WTC11 (cell line): Measurements from ENCODE around the gene KLHL29. TPM values are rescaled to one million over a fixed set of nuclear protein-coding genes. Genes with fewer than 3 reads are reported as not detected.

Experiments used
- ATAC-seq: fragments of 200-7000 bp; cut with Tn5 transposase; 2 replicates; pipeline ENCODE4 v1.10.0; 2021; ENCODE audit warnings: mild to moderate bottlenecking, moderate library complexity
- CTCF ChIA-PET: fragments of 300-600 bp; sonication (Branson Sonifier 250); formaldehyde crosslinking; loops from one replicate; lab custom pipeline; 2021; ENCODE audit warnings: antibody characterized with exemption; lab: Charles Lee
- POLR2A ChIA-PET: fragments of 350-600 bp; sonication (Branson Sonifier 250); formaldehyde crosslinking; loops from one replicate; lab custom pipeline; 2021; ENCODE audit warnings: antibody characterized with exemption; lab: Charles Lee
- DNase-seq: peaks from one replicate; pipeline ENCODE4 v3.0.0; 2021; ENCODE audit warnings: low spot score
- H3K27ac Mint-ChIP-seq: 2 replicates; pipeline ENCODE4 v1.8.0; 2021; ENCODE audit warnings: mixed read lengths
- H3K27me3 Mint-ChIP-seq: 2 replicates; pipeline ENCODE4 v1.8.0; 2021; ENCODE audit warnings: low read depth, mild to moderate bottlenecking, moderate library complexity, mixed read lengths
- H3K36me3 Mint-ChIP-seq: 2 replicates; pipeline ENCODE4 v1.8.0; 2021; ENCODE audit warnings: mixed read lengths
- H3K4me1 Mint-ChIP-seq: 2 replicates; pipeline ENCODE4 v1.8.0; 2022; ENCODE audit warnings: mixed read lengths
- H3K4me3 Mint-ChIP-seq: 2 replicates; pipeline ENCODE4 v1.8.0; 2021; ENCODE audit warnings: mild to moderate bottlenecking, moderate library complexity, mixed read lengths
- H3K9me3 Mint-ChIP-seq: 2 replicates; pipeline ENCODE4 v1.8.0; 2021; ENCODE audit warnings: mixed read lengths
- ESRRA ChIP-seq: sonication (generic); formaldehyde crosslinking; IDR thresholded peaks from 2 replicates; pipeline ENCODE4 v1.8.1; 2022; ENCODE audit warnings: mild to moderate bottlenecking, missing genetic modification reagents, borderline replicate concordance
- FOXJ3 ChIP-seq: sonication (generic); formaldehyde crosslinking; IDR thresholded peaks from 2 replicates; pipeline ENCODE4 v1.9.0; 2021; ENCODE audit warnings: missing genetic modification reagents, mild to moderate bottlenecking, borderline replicate concordance
- FOXK1 ChIP-seq: sonication (generic); formaldehyde crosslinking; IDR thresholded peaks from 2 replicates; pipeline ENCODE4 v1.8.0; 2022; ENCODE audit warnings: mild to moderate bottlenecking, moderate library complexity, missing genetic modification reagents
- FOXP1 ChIP-seq: sonication (generic); formaldehyde crosslinking; IDR thresholded peaks from 2 replicates; pipeline ENCODE4 v1.8.0; 2022; ENCODE audit warnings: missing genetic modification reagents, mild to moderate bottlenecking, moderate library complexity, borderline replicate concordance
- IRF2 ChIP-seq: sonication (generic); formaldehyde crosslinking; IDR thresholded peaks from 2 replicates; pipeline ENCODE4 v1.8.0; 2022; ENCODE audit warnings: low read depth, missing genetic modification reagents, borderline replicate concordance
- NFE2L1 ChIP-seq: sonication (generic); formaldehyde crosslinking; IDR thresholded peaks from 2 replicates; pipeline ENCODE4 v1.8.1; 2023; ENCODE audit warnings: missing genetic modification reagents
- NR1H2 ChIP-seq: sonication (generic); formaldehyde crosslinking; IDR thresholded peaks from 2 replicates; pipeline ENCODE4 v1.9.0; 2021; ENCODE audit warnings: mild to moderate bottlenecking, moderate library complexity, missing genetic modification reagents
- PRRX2 ChIP-seq: fragments of 250-450 bp; sonication (Bioruptor Pico); IDR thresholded peaks from 2 replicates; pipeline ENCODE4 v1.8.0; 2021; ENCODE audit warnings: mild to moderate bottlenecking
- SMAD4 ChIP-seq: sonication (generic); formaldehyde crosslinking; IDR thresholded peaks from 2 replicates; pipeline ENCODE4 v1.8.0; 2022; ENCODE audit warnings: mild to moderate bottlenecking, missing genetic modification reagents
- total RNA-seq: library from RNA; stranded (reverse); gene quantifications from 3 replicates; pipeline ENCODE4 v1.2.3, GENCODE V29; 2021
- TF ChIP-seq, protein P1 (sequence below): sonication (generic); formaldehyde crosslinking; IDR thresholded peaks from 2 replicates; pipeline ENCODE4 v1.8.0; 2023; ENCODE audit warnings: missing genetic modification reagents
- TF ChIP-seq, protein P2 (sequence below): sonication (generic); formaldehyde crosslinking; IDR thresholded peaks from 2 replicates; pipeline ENCODE4 v1.8.1; 2023; ENCODE audit warnings: mild to moderate bottlenecking, missing genetic modification reagents, moderate library complexity
- TF ChIP-seq, protein P3 (sequence below): sonication (generic); formaldehyde crosslinking; IDR thresholded peaks from 2 replicates; pipeline ENCODE4 v1.8.1; 2023; ENCODE audit warnings: mild to moderate bottlenecking, missing genetic modification reagents
- TF ChIP-seq, protein P4 (sequence below): fragments of 250-450 bp; sonication (Bioruptor Pico); IDR thresholded peaks from 2 replicates; pipeline ENCODE4 v1.9.0; 2021; ENCODE audit warnings: mild to moderate bottlenecking
- TF ChIP-seq, protein P5 (sequence below): sonication (generic); formaldehyde crosslinking; IDR thresholded peaks from 2 replicates; pipeline ENCODE4 v1.8.1; 2023; ENCODE audit warnings: mild to moderate bottlenecking, missing genetic modification reagents, borderline replicate concordance
- TF ChIP-seq, protein P6 (sequence below): fragments of 250-450 bp; sonication (Bioruptor Pico); IDR thresholded peaks from 2 replicates; pipeline ENCODE4 v2.1.2; 2022; ENCODE audit warnings: mild to moderate bottlenecking, moderate library complexity

Gene KLHL29
- total RNA-seq, 1 experiment from 2014 or later = 7.1 TPM

DNA sequence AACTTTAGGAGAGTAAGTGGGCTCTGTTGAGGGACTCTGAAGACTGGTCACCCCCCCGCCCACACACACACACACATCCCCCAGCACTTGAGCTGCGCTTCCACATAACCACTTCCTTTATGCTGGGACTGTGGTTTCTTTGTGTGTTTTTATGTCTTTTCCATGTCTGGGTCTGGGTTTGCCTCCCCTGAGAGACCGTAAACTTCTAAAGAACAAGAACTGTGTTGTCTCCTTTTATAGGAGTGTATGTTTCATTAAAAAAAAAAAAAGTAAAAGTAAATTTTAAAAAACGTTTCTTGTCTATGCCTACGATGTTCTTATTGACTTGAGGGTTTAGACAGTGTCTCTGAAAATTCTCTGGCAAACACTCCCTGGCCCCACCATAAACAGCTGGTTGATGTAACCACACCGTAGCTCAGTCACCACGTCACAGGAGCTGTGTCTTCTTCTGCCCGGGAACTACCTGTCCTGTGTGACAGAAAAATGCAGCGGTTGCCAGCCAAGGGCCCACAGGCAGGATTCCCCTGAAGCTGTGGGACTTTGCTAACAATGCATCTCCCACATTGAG lies 68.0 kb downstream of the KLHL29 start (continued):
- TF ChIP-seq, protein P1, sequence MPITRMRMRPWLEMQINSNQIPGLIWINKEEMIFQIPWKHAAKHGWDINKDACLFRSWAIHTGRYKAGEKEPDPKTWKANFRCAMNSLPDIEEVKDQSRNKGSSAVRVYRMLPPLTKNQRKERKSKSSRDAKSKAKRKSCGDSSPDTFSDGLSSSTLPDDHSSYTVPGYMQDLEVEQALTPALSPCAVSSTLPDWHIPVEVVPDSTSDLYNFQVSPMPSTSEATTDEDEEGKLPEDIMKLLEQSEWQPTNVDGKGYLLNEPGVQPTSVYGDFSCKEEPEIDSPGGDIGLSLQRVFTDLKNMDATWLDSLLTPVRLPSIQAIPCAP = no peak
- TF ChIP-seq, protein P2, sequence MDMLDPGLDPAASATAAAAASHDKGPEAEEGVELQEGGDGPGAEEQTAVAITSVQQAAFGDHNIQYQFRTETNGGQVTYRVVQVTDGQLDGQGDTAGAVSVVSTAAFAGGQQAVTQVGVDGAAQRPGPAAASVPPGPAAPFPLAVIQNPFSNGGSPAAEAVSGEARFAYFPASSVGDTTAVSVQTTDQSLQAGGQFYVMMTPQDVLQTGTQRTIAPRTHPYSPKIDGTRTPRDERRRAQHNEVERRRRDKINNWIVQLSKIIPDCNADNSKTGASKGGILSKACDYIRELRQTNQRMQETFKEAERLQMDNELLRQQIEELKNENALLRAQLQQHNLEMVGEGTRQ (CRISPR knock-in tag) = no peak
- no peak for TF ChIP-seq FOXK1 (CRISPR knock-in tag)
- no peak for TF ChIP-seq NFE2L1 (CRISPR knock-in tag)
- TF ChIP-seq, protein P3, sequence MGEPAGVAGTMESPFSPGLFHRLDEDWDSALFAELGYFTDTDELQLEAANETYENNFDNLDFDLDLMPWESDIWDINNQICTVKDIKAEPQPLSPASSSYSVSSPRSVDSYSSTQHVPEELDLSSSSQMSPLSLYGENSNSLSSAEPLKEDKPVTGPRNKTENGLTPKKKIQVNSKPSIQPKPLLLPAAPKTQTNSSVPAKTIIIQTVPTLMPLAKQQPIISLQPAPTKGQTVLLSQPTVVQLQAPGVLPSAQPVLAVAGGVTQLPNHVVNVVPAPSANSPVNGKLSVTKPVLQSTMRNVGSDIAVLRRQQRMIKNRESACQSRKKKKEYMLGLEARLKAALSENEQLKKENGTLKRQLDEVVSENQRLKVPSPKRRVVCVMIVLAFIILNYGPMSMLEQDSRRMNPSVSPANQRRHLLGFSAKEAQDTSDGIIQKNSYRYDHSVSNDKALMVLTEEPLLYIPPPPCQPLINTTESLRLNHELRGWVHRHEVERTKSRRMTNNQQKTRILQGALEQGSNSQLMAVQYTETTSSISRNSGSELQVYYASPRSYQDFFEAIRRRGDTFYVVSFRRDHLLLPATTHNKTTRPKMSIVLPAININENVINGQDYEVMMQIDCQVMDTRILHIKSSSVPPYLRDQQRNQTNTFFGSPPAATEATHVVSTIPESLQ (CRISPR knock-in tag) = no peak
- no peak for TF ChIP-seq IRF2
- TF ChIP-seq, protein P4, sequence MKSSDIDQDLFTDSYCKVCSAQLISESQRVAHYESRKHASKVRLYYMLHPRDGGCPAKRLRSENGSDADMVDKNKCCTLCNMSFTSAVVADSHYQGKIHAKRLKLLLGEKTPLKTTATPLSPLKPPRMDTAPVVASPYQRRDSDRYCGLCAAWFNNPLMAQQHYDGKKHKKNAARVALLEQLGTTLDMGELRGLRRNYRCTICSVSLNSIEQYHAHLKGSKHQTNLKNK (CRISPR knock-in tag) = no peak
- TF ChIP-seq FOXJ3 (CRISPR knock-in tag) = no peak
- no peak for TF ChIP-seq ESRRA (CRISPR knock-in tag)

DNA sequence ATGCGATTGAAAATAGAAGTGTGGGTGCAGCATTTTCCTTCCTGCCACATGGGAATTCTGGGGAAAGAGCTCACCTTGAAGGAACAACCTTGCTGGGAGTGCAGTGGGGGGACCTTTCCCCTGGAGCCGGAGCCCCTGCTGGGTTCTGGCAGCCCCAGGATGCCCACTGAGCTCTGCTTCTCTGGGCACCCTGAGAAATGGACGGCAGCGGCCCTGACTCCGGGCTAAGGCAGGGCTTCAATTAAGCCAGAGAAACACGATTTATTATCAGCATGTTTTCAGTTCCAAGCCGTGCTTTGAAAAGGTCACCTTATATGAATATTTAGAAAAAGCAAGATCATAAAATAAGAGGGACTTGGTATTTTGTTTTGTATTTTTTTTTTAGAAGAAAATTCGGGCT lies 68.5 kb downstream of the KLHL29 start:
- H3K36me3 Mint-ChIP-seq = no peaks in the 10 kb centered on the region
- POLR2A ChIA-PET = no interaction called here
- TF ChIP-seq PRRX2 (CRISPR knock-in tag) (no peak), NR1H2 (CRISPR knock-in tag) (no peak)
- TF ChIP-seq, protein P5, sequence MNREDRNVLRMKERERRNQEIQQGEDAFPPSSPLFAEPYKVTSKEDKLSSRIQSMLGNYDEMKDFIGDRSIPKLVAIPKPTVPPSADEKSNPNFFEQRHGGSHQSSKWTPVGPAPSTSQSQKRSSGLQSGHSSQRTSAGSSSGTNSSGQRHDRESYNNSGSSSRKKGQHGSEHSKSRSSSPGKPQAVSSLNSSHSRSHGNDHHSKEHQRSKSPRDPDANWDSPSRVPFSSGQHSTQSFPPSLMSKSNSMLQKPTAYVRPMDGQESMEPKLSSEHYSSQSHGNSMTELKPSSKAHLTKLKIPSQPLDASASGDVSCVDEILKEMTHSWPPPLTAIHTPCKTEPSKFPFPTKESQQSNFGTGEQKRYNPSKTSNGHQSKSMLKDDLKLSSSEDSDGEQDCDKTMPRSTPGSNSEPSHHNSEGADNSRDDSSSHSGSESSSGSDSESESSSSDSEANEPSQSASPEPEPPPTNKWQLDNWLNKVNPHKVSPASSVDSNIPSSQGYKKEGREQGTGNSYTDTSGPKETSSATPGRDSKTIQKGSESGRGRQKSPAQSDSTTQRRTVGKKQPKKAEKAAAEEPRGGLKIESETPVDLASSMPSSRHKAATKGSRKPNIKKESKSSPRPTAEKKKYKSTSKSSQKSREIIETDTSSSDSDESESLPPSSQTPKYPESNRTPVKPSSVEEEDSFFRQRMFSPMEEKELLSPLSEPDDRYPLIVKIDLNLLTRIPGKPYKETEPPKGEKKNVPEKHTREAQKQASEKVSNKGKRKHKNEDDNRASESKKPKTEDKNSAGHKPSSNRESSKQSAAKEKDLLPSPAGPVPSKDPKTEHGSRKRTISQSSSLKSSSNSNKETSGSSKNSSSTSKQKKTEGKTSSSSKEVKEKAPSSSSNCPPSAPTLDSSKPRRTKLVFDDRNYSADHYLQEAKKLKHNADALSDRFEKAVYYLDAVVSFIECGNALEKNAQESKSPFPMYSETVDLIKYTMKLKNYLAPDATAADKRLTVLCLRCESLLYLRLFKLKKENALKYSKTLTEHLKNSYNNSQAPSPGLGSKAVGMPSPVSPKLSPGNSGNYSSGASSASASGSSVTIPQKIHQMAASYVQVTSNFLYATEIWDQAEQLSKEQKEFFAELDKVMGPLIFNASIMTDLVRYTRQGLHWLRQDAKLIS = no peak
- TF ChIP-seq, all 79 proteins: peak for 0
- no peaks in the 10 kb centered on the region for H3K27me3 Mint-ChIP-seq
- H3K4me3 Mint-ChIP-seq = no peak overlapping the region
- no peaks in the 10 kb centered on the region for H3K9me3 Mint-ChIP-seq
- peak overlapping the region; percentile 41; the same call in 1 of the 2 replicates for H3K27ac Mint-ChIP-seq
- H3K4me1 Mint-ChIP-seq = peaks cover 8% of the 10 kb centered on the region; the same call in 1 of the 2 replicates
- CTCF ChIA-PET = no interaction called here
- DNase-seq (no peak), ATAC-seq (no peak)

DNA sequence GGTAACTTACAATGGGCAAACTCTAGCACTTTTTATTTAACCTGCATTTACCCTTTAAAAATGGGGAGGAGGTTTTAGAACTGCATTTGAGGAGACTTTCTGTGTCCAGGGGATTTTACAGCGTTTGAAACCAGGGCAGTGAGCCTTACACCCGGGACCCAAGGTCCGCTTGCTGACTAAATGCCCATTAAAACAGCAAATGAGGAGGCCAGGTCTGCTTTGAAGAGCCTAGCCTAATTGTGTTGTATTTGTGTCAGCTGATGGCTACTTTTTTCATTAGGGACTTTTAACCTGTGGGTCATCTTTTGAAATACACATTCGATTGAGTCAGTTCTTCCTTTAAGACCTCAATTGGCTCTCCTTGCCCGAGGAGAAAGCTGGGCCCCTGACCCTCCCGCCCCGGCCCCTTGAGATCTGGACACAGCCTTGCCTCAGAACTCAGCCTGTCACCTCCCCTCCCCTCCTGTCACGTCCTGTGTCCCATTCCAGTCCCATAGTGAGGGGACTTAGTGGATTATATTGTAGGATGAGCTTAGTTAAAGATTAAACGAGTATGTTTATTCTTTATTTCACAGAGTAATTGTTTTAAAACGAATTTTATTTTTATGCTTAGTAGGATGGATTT lies 69.0 kb downstream of the KLHL29 start:
- Mint-ChIP-seq H3K27ac (no peak overlapping the region), H3K36me3 (no peaks in the 10 kb centered on the region), H3K4me3 (no peak overlapping the region), H3K27me3 (no peaks in the 10 kb centered on the region), H3K4me1 (peaks cover 8% of the 10 kb centered on the region; the same call in 1 of the 2 replicates), H3K9me3 (no peaks in the 10 kb centered on the region)
- no peak for DNase-seq
- CTCF ChIA-PET = interaction anchor here (0.6 kb wide), 1 partner anchor 170 kb away, joined by 3 read pairs; no protein-coding TSS in a partner anchor
- POLR2A ChIA-PET = no interaction called here
- no peak for TF ChIP-seq SMAD4
- TF ChIP-seq, protein P6, sequence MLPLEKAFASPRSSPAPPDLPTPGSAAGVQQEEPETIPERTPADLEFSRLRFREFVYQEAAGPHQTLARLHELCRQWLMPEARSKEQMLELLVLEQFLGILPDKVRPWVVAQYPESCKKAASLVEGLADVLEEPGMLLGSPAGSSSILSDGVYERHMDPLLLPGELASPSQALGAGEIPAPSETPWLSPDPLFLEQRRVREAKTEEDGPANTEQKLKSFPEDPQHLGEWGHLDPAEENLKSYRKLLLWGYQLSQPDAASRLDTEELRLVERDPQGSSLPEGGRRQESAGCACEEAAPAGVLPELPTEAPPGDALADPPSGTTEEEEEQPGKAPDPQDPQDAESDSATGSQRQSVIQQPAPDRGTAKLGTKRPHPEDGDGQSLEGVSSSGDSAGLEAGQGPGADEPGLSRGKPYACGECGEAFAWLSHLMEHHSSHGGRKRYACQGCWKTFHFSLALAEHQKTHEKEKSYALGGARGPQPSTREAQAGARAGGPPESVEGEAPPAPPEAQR (CRISPR knock-in tag) = no peak
- no peak for TF ChIP-seq FOXP1 (CRISPR knock-in tag)
- no peak for ATAC-seq
